H1 (cell line): ENCODE data around the gene LMTK3. TPM values are rescaled to one million over a fixed set of nuclear protein-coding genes. Genes with fewer than 3 reads are reported as not detected.
A peak's percentile ranks its signal among the peaks of the same experiment; 100 is the strongest.

ENCODE experiments used
- CTCF ChIA-PET: fragments of 300-600 bp; sonication (Branson Sonifier 250); formaldehyde crosslinking; loops from one replicate; lab custom pipeline; 2021; ENCODE audit not compliant: partially characterized antibody; lab: Charles Lee
- POLR2A ChIA-PET: fragments of 300-600 bp; sonication (Branson Sonifier 250); formaldehyde crosslinking; loops from one replicate; lab custom pipeline; 2021; ENCODE audit warnings: inconsistent platforms; ENCODE audit not compliant: partially characterized antibody; lab: Charles Lee
- DNase-seq, 2 experiments: peaks; one replicate each; pipeline versions ENCODE4 v3.0.0 to v3.0.0-alpha.2; 2010 to 2022; ENCODE audit warnings: low spot score in 2 of 2, low read depth in 1 of 2, mixed read lengths in 1 of 2
- FAIRE-seq: peaks from 2 replicates; lab custom pipeline; 2011; peaks lifted over from hg19 to GRCh38; lab: Jason Lieb, UNC
- H2AFZ ChIP-seq: 2 replicates; pipeline ENCODE4 v1.8.1; 2012; ENCODE audit warnings: low read length, inconsistent platforms
- H2AK5ac ChIP-seq: 2 replicates; pipeline ENCODE4 v1.6.1; 2013; ENCODE audit warnings: low read depth, low read length
- H2BK120ac ChIP-seq: replicated peaks from 2 replicates; pipeline ENCODE3; 2013; ENCODE audit warnings: low read depth, low read length, inconsistent platforms
- H2BK12ac ChIP-seq: 2 replicates; pipeline ENCODE4 v1.6.1; 2013; ENCODE audit warnings: low read depth, low read length
- H2BK15ac ChIP-seq: 2 replicates; pipeline ENCODE4 v1.6.1; 2013; ENCODE audit warnings: low read length
- H2BK20ac ChIP-seq: 2 replicates; pipeline ENCODE4 v1.6.1; 2013; ENCODE audit warnings: low read length
- H2BK5ac ChIP-seq: 2 replicates; pipeline ENCODE4 v1.6.1; 2013; ENCODE audit warnings: low read depth, low read length
- H3K14ac ChIP-seq: 2 replicates; pipeline ENCODE4 v1.6.1; 2013; ENCODE audit warnings: inconsistent platforms; ENCODE audit not compliant: insufficient read length
- H3K18ac ChIP-seq: 2 replicates; pipeline ENCODE4 v1.6.1; 2013; ENCODE audit warnings: low read length; ENCODE audit errors: extremely low read depth
- H3K23ac ChIP-seq: 2 replicates; pipeline ENCODE4 v1.6.1; 2013; ENCODE audit warnings: inconsistent platforms; ENCODE audit not compliant: insufficient read length
- H3K23me2 ChIP-seq: 2 replicates; pipeline ENCODE4 v1.6.1; 2013; ENCODE audit warnings: low read depth, low read length
- H3K27ac ChIP-seq: 2 replicates; pipeline ENCODE4 v1.6.1; 2011; ENCODE audit warnings: low read depth, low read length, inconsistent platforms
- H3K27me3 ChIP-seq, 4 experiments: replicated peaks in 1 of 4; 1 replicate in 1 of 4; 2 replicates in 3 of 4; pipeline versions ENCODE4 v1.6.1 to v1.8.1; 2011 to 2013; ENCODE audit warnings: low read length in 3 of 4, mild to moderate bottlenecking in 3 of 4, inconsistent platforms in 2 of 4, mixed read lengths in 2 of 4, moderate library complexity in 1 of 4; ENCODE audit not compliant: control insufficient read depth in 3 of 4, insufficient read depth in 3 of 4; ENCODE audit errors: extremely low read depth in 1 of 4
- H3K36me3 ChIP-seq, 4 experiments: 2 replicates each; pipeline versions ENCODE4 v1.6.1 to v1.8.1; 2011 to 2013; ENCODE audit warnings: mild to moderate bottlenecking in 4 of 4, low read length in 3 of 4, moderate library complexity in 2 of 4, control low read depth in 1 of 4, inconsistent platforms in 1 of 4; ENCODE audit not compliant: insufficient read depth in 4 of 4, control insufficient read depth in 2 of 4
- H3K4ac ChIP-seq: replicated peaks from 2 replicates; pipeline ENCODE3; 2013; ENCODE audit warnings: low read length, low read depth, mixed read lengths, inconsistent platforms; ENCODE audit not compliant: insufficient read length
- H3K4me1 ChIP-seq, 4 experiments: replicated peaks in 1 of 4; 1 replicate in 1 of 4; 2 replicates in 3 of 4; pipeline versions ENCODE4 v1.6.1 to v1.8.1; 2011 to 2013; ENCODE audit warnings: low read length in 3 of 4, inconsistent platforms in 2 of 4, mixed read lengths in 1 of 4; ENCODE audit not compliant: insufficient read depth in 4 of 4, control insufficient read depth in 3 of 4
- H3K4me2 ChIP-seq, 2 experiments: 2 replicates each; pipeline versions ENCODE4 v1.6.1 to v1.8.1; 2011 to 2013; ENCODE audit warnings: low read depth in 2 of 2, low read length in 2 of 2, control low read depth in 1 of 2, inconsistent platforms in 1 of 2, mild to moderate bottlenecking in 1 of 2; ENCODE audit not compliant: insufficient read depth in 1 of 2
- H3K4me3 ChIP-seq, 4 experiments: fragments of 200-600, 300-600 bp in 1 of 4; sonication (generic), shearing (Covaris generic), sonication (Bioruptor Twin) in 1 of 4; 2 replicates each; pipeline versions ENCODE4 v1.5.1 to v1.8.1; 2011 to 2016; ENCODE audit warnings: low read length in 4 of 4, low read depth in 3 of 4, control low read depth in 2 of 4, inconsistent platforms in 2 of 4, mild to moderate bottlenecking in 2 of 4, mixed read lengths in 1 of 4, moderate library complexity in 1 of 4; ENCODE audit not compliant: insufficient read depth in 2 of 4; ENCODE audit errors: extremely low read depth in 1 of 4
- H3K56ac ChIP-seq: replicated peaks from 2 replicates; pipeline ENCODE3; 2013; ENCODE audit warnings: low read depth, mild to moderate bottlenecking, mixed read lengths, low read length, inconsistent platforms; ENCODE audit not compliant: insufficient read length
- H3K79me1 ChIP-seq: 2 replicates; pipeline ENCODE4 v1.6.1; 2013; ENCODE audit warnings: low read depth, low read length, control low read depth
- H3K79me2 ChIP-seq, 2 experiments: 2 replicates each; pipeline versions ENCODE4 v1.6.1 to v1.8.1; 2012 to 2013; ENCODE audit warnings: low read length in 2 of 2, mild to moderate bottlenecking in 2 of 2, inconsistent platforms in 1 of 2; ENCODE audit not compliant: insufficient read depth in 2 of 2, control insufficient read depth in 1 of 2
- H3K9ac ChIP-seq, 4 experiments: replicated peaks in 1 of 4; 1 replicate in 1 of 4; 2 replicates in 3 of 4; pipeline versions ENCODE4 v1.6.1 to v1.8.1; 2011 to 2013; ENCODE audit warnings: low read depth in 3 of 4, low read length in 3 of 4, control low read depth in 2 of 4, mild to moderate bottlenecking in 2 of 4, moderate library complexity in 2 of 4, inconsistent platforms in 1 of 4; ENCODE audit errors: extremely low read depth in 1 of 4
- H3K9me3 ChIP-seq, 2 experiments: 2 replicates each; pipeline versions ENCODE4 v1.6.1 to v1.8.1; 2012 to 2013; ENCODE audit warnings: mild to moderate bottlenecking in 2 of 2, moderate library complexity in 2 of 2, control low read depth in 1 of 2, inconsistent platforms in 1 of 2, low read depth in 1 of 2, low read length in 1 of 2, mixed read lengths in 1 of 2; ENCODE audit not compliant: insufficient read depth in 2 of 2
- H4K20me1 ChIP-seq, 2 experiments: replicated peaks in 1 of 2; 2 replicates each; pipeline versions ENCODE3 to v1.8.1; 2011 to 2013; ENCODE audit warnings: inconsistent platforms in 2 of 2, low read length in 2 of 2, mild to moderate bottlenecking in 1 of 2; ENCODE audit not compliant: insufficient read depth in 2 of 2, control insufficient read depth in 1 of 2
- H4K5ac ChIP-seq: 2 replicates; pipeline ENCODE4 v1.6.1; 2013; ENCODE audit warnings: low read length, low read depth, mixed read lengths, inconsistent platforms; ENCODE audit not compliant: insufficient read length
- H4K8ac ChIP-seq: 2 replicates; pipeline ENCODE4 v1.8.0; 2013; ENCODE audit warnings: mild to moderate bottlenecking, moderate library complexity, low read length, inconsistent platforms; ENCODE audit not compliant: insufficient read depth; ENCODE audit errors: extremely low read depth
- H4K91ac ChIP-seq: replicated peaks from 2 replicates; pipeline ENCODE3; 2013; ENCODE audit warnings: low read length, mixed read lengths, inconsistent platforms; ENCODE audit not compliant: insufficient read length
- RBBP5 ChIP-seq: IDR thresholded peaks from 2 replicates; pipeline ENCODE4 v1.7.1; 2012; ENCODE audit warnings: low read depth, mild to moderate bottlenecking, inconsistent platforms, low read length, moderate library complexity, borderline replicate concordance
- WGBS, 2 experiments: shearing (Covaris generic) in 1 of 2; methylation state at CpG; one replicate each; pipeline versions ENCODE4 v1.1.6 to v1.1.7; 2013 to 2015; ENCODE audit warnings: low lambda C conversion rate in 2 of 2, mixed read lengths in 2 of 2, inconsistent platforms in 1 of 2, low coverage in 1 of 2, missing lambda C conversion rate in 1 of 2; ENCODE audit not compliant: insufficient replicate concordance in 2 of 2, insufficient coverage in 1 of 2, insufficient read length in 1 of 2; ENCODE audit errors: extremely low coverage in 1 of 2, missing lambda C conversion rate in 1 of 2; 5-methylcytosine and 5-hydroxymethylcytosine counted together
- polyA plus RNA-seq, 7 experiments: library from polyadenylated mRNA; depleted of rRNA in 3 of 7; stranded (reverse) in 5 of 7; unstranded in 2 of 7; fragments of >200 nt in 5 of 7; fragments of 200-250 nt in 2 of 7; gene quantifications; 1 replicate in 5 of 7; 2 replicates in 1 of 7; 4 replicates in 1 of 7; pipeline versions ENCODE4 v1.2.1 to v1.2.3, GENCODE V29; 2011 to 2013; ENCODE audit warnings: missing spikeins in 2 of 7, mixed read lengths in 2 of 7
- total RNA-seq: library from RNA; stranded (reverse); fragmentation: NEBNext Ultra II Directional; extraction: Animal tissue kit (Norgen Biotek cat#: 25700); gene quantifications from 2 replicates; pipeline ENCODE4 v1.2.1, GENCODE V29; 2021
- TF ChIP-seq, protein P1 (sequence below): IDR thresholded peaks from 2 replicates; pipeline ENCODE4 v1.6.1; 2012; ENCODE audit warnings: inconsistent platforms

The LMTK3 gene
- total and polyA plus RNA-seq, 2 of the 8 experiments (the other 6 are each of a cell fraction or from before 2014, with no cell fraction given): 2.7 to 12.4 TPM

DNA sequence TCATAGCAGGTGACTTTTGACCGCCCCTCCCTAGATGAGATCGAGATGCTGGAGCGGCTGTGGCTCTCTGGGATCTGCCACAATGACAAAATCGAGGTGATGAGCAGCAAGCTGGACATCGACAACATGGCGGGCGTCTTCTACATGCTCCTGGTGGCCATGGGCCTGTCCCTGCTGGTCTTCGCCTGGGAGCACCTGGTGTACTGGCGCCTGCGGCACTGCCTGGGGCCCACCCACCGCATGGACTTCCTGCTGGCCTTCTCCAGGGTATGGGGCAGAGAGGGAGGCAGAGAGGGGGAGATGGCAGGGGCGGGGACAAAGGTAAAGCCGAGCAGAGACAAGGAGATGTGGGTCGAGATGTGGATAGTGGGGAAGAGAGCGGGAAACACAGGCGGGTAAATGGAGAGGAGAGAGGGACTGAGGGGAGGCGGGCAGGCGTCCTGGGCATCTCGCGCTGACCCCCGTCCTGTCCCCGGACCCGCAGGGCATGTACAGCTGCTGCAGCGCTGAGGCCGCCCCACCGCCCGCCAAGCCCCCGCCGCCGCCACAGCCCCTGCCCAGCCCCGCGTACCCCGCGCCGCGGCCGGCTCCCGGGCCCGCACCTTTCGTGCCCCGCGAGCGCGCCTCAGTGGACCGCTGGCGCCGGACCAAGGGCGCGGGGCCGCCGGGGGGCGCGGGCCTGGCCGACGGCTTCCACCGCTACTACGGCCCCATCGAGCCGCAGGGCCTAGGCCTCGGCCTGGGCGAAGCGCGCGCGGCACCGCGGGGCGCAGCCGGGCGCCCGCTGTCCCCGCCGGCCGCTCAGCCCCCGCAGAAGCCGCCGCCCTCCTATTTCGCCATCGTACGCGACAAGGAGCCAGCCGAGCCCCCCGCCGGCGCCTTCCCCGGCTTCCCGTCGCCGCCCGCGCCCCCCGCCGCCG, 69.3 kb downstream of the LMTK3 start:
- Histone ChIP-seq H3K36me3 (peaks cover 0 to 4% (median under 1%) of the 10 kb centered on the region in 4 experiments; a peak in 3 of 8 replicates), H4K5ac (no peak overlapping the region), H2AFZ (no peak overlapping the region), H2BK5ac (no peak overlapping the region), H3K79me2 (peaks cover 0 to 8% of the 10 kb centered on the region in 2 experiments; a peak in 2 of 4 replicates), H3K27ac (no peak overlapping the region), H3K4me1 (peaks cover 0 to 5% (median 4%) of the 10 kb centered on the region in 4 experiments; a peak in 4 of 7 replicates), H3K9me3 (no peaks in the 10 kb centered on the region), H2BK12ac (no peak overlapping the region), H3K18ac (no peak overlapping the region), H3K27me3 (no peaks in the 10 kb centered on the region), H3K79me1 (no peaks in the 10 kb centered on the region; the same call in 1 of the 2 replicates), H3K14ac (no peak overlapping the region), H2BK120ac (no peak overlapping the region), H3K4me2 (no peak overlapping the region), H2AK5ac (no peak overlapping the region), H4K8ac (peak overlapping the region; percentile 60), H3K56ac (no peak overlapping the region), H3K23ac (no peak overlapping the region), H4K91ac (no peak overlapping the region), H3K23me2 (peaks cover 9% of the 10 kb centered on the region), H3K9ac (no peak overlapping the region), H2BK20ac (no peak overlapping the region), H4K20me1 (no peaks in the 10 kb centered on the region), H3K4ac (no peak overlapping the region), H2BK15ac (no peak overlapping the region), H3K4me3 (no peak overlapping the region)
- WGBS, 2 experiments: 96% methylated on average over 9 of the region's 94 CpGs; no CpG with 5 or more reads in 1 of the 2 experiments
- DNase-seq (no peak), FAIRE-seq (no peak)
- CTCF ChIA-PET: interaction anchor here (1.0 to 2.6 kb wide), 2 partner anchors 51 to 52 kb away, joined by 4 to 8 read pairs; partner anchors contain the start of gene KDELR1
- POLR2A ChIA-PET: interaction anchor here (0.9 to 1.4 kb wide), 5 partner anchors 9 to 42 kb away, joined by 3 to 9 read pairs (median 4); no protein-coding TSS in a partner anchor
- no peak for TF ChIP-seq RBBP5
- TF ChIP-seq, protein P1, sequence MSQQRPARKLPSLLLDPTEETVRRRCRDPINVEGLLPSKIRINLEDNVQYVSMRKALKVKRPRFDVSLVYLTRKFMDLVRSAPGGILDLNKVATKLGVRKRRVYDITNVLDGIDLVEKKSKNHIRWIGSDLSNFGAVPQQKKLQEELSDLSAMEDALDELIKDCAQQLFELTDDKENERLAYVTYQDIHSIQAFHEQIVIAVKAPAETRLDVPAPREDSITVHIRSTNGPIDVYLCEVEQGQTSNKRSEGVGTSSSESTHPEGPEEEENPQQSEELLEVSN: 0 out of 2 replicates have a peak, but pooled peaks have one; percentile 23
